Ishikawa (cell line): ENCODE data around the gene TSPAN15.

Source experiments
- CEBPB ChIP-seq: IDR thresholded peaks from 2 replicates; pipeline ENCODE4 v1.6.1; 2012
- CREB1 ChIP-seq: IDR thresholded peaks from 2 replicates; pipeline ENCODE4 v1.6.1; 2012; ENCODE audit warnings: low read depth
- EGR1 ChIP-seq: IDR thresholded peaks from 2 replicates; pipeline ENCODE4 v1.6.1; 2012
- EP300 ChIP-seq: IDR thresholded peaks from 2 replicates; pipeline ENCODE4 v1.6.1; 2012; ENCODE audit warnings: borderline replicate concordance
- FOXM1 ChIP-seq: IDR thresholded peaks from 2 replicates; pipeline ENCODE4 v1.6.1; 2012; ENCODE audit warnings: low read depth, borderline replicate concordance
- NFIC ChIP-seq: IDR thresholded peaks from 2 replicates; pipeline ENCODE4 v1.6.1; 2012
- TAF1 ChIP-seq: IDR thresholded peaks from 2 replicates; pipeline ENCODE4 v1.6.1; 2012; ENCODE audit warnings: low read depth, mild to moderate bottlenecking
- TCF12 ChIP-seq: IDR thresholded peaks from 2 replicates; pipeline ENCODE4 v1.6.1; 2012; ENCODE audit warnings: low read depth
- YY1 ChIP-seq: IDR thresholded peaks from 2 replicates; pipeline ENCODE4 v1.6.1; 2012; ENCODE audit warnings: low read depth
- ZBTB7A ChIP-seq: IDR thresholded peaks from 2 replicates; pipeline ENCODE4 v1.6.1; 2012; ENCODE audit warnings: low read depth
- TF ChIP-seq, protein P1 (sequence below): IDR thresholded peaks from 2 replicates; pipeline ENCODE4 v1.6.1; 2012; ENCODE audit warnings: low read depth, mild to moderate bottlenecking
- TF ChIP-seq, protein P2 (sequence below): IDR thresholded peaks from 2 replicates; pipeline ENCODE4 v1.6.1; 2012
- TF ChIP-seq, protein P3 (sequence below): IDR thresholded peaks from 2 replicates; pipeline ENCODE4 v1.6.1; 2012

DNA sequence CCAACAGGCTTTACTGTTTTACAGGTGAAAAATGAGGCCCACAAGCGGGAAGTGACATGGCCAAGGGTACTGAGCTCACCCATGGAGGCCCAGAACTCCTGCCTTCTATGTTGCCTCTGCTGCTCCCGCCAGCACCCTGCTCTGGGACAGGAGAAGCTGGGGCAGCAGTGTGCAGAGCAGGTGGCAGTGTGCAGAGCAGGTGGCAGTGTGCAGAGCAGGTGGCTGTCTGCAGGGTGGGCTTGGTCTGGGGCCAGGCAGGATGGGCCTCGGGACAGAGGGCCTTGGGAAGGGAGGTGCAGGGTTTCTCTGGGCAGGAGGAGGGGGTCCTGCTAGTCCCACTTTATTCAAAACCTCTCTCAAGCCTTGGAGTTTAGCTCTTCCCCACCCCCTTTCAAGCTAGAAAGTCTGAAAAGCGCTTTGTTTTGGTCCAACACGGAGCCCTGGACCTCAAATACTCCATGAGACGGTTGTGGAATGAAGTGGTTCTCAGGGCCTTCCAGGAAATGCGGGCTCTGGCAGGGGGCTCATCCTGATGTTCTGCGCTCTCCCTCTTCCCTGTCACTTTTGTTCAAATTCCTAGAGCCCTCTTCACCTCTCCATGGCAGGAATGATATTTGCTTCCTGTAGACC, 26.8 kb downstream of the TSPAN15 start:
- no peak for TF ChIP-seq TCF12
- no peak for TF ChIP-seq YY1
- TF ChIP-seq, protein P1, sequence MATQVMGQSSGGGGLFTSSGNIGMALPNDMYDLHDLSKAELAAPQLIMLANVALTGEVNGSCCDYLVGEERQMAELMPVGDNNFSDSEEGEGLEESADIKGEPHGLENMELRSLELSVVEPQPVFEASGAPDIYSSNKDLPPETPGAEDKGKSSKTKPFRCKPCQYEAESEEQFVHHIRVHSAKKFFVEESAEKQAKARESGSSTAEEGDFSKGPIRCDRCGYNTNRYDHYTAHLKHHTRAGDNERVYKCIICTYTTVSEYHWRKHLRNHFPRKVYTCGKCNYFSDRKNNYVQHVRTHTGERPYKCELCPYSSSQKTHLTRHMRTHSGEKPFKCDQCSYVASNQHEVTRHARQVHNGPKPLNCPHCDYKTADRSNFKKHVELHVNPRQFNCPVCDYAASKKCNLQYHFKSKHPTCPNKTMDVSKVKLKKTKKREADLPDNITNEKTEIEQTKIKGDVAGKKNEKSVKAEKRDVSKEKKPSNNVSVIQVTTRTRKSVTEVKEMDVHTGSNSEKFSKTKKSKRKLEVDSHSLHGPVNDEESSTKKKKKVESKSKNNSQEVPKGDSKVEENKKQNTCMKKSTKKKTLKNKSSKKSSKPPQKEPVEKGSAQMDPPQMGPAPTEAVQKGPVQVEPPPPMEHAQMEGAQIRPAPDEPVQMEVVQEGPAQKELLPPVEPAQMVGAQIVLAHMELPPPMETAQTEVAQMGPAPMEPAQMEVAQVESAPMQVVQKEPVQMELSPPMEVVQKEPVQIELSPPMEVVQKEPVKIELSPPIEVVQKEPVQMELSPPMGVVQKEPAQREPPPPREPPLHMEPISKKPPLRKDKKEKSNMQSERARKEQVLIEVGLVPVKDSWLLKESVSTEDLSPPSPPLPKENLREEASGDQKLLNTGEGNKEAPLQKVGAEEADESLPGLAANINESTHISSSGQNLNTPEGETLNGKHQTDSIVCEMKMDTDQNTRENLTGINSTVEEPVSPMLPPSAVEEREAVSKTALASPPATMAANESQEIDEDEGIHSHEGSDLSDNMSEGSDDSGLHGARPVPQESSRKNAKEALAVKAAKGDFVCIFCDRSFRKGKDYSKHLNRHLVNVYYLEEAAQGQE: no peak
- TF ChIP-seq, protein P2, sequence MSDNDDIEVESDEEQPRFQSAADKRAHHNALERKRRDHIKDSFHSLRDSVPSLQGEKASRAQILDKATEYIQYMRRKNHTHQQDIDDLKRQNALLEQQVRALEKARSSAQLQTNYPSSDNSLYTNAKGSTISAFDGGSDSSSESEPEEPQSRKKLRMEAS: no peak
- no peak for TF ChIP-seq NFIC
- no peak for TF ChIP-seq EP300
- TF ChIP-seq, protein P3, sequence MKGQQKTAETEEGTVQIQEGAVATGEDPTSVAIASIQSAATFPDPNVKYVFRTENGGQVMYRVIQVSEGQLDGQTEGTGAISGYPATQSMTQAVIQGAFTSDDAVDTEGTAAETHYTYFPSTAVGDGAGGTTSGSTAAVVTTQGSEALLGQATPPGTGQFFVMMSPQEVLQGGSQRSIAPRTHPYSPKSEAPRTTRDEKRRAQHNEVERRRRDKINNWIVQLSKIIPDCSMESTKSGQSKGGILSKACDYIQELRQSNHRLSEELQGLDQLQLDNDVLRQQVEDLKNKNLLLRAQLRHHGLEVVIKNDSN: no peak
- no peak for TF ChIP-seq CEBPB
- no peak for TF ChIP-seq ZBTB7A
- no peak for TF ChIP-seq TAF1
- no peak for TF ChIP-seq CREB1
- TF ChIP-seq FOXM1: no peak
- TF ChIP-seq EGR1: no peak
